ENCODE results near the gene RNF31. TPM values are rescaled to one million over a fixed set of nuclear protein-coding genes. Genes with fewer than 3 reads are reported as not detected.

RNF31 gene
- total and polyA plus RNA-seq, 2 of the 13 experiments (the other 11 are each of a cell fraction or from before 2014, with no cell fraction given), result 48.2 to 86.8 TPM

DNA sequence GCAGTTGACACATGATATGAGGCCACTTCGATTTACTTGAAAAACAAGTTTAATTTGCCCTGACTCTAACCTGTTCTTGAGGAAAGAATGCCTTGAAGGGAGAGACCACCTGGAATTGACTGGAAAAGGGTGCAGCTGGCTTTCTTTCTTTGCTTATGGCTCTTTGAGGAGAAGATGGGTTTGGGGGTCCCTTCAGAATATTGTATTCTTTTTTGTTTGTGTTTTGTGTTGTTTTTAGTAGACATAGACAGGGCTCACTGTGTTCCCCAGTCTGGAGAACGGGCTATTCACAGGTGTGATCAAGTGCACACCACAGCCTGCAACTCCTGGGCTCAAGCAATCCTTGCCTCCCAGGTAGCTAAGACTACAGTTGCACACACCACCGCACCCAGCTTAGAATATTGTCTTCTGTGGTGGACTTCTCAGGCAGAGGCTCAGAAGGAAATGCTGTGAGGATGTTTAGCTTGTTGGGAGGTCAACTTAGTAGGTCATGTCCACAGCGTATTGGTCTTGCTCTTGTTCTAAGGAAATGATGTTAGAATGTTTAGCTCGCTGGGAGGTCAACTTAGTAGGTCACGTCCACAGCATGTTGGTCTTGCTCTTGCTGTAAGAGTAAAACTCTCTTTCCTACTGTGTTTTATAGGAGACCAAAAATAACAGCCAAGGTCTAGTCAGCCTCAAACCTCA lies 31.0 kb upstream of the RNF31 start (continued):
- TF ChIP-seq, protein P1, sequence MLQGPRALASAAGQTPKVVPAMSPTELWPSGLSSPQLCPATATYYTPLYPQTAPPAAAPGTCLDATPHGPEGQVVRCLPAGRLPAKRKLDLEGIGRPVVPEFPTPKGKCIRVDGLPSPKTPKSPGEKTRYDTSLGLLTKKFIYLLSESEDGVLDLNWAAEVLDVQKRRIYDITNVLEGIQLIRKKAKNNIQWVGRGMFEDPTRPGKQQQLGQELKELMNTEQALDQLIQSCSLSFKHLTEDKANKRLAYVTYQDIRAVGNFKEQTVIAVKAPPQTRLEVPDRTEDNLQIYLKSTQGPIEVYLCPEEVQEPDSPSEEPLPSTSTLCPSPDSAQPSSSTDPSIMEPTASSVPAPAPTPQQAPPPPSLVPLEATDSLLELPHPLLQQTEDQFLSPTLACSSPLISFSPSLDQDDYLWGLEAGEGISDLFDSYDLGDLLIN (CRISPR knock-in tag; IDR thresholded peaks at IDR 0.05; ENCODE audit: borderline replicate concordance), result peak; percentile 15; the same call in 1 of the 2 replicates
- TF ChIP-seq DMTF1 (CRISPR knock-in tag; IDR thresholded peaks at IDR 0.05) (no peak), ZNF512B (CRISPR knock-in tag; IDR thresholded peaks at IDR 0.05; ENCODE audit: borderline replicate concordance) (peak; percentile 70; the same call in 1 of the 2 replicates), BCLAF1 (IDR thresholded peaks at IDR 0.05) (no peak), ZBTB20 (CRISPR knock-in tag; IDR thresholded peaks at IDR 0.05; ENCODE audit: borderline replicate concordance, low read depth) (peak; percentile 73; the same call in 1 of the 2 replicates), ZNF331 (CRISPR knock-in tag; IDR thresholded peaks at IDR 0.05) (no peak), ZNF607 (CRISPR knock-in tag; IDR thresholded peaks at IDR 0.05; ENCODE audit: borderline replicate concordance) (peak; percentile 51; the same call in 1 of the 2 replicates), HOXA3 (CRISPR knock-in tag; IDR thresholded peaks at IDR 0.05) (no peak), E2F1 (CRISPR knock-in tag; IDR thresholded peaks at IDR 0.05) (no peak), TMF1 (CRISPR knock-in tag; IDR thresholded peaks at IDR 0.05; ENCODE audit: low read depth) (peak; percentile 12; the same call in 1 of the 2 replicates)
- TF ChIP-seq, protein P2, sequence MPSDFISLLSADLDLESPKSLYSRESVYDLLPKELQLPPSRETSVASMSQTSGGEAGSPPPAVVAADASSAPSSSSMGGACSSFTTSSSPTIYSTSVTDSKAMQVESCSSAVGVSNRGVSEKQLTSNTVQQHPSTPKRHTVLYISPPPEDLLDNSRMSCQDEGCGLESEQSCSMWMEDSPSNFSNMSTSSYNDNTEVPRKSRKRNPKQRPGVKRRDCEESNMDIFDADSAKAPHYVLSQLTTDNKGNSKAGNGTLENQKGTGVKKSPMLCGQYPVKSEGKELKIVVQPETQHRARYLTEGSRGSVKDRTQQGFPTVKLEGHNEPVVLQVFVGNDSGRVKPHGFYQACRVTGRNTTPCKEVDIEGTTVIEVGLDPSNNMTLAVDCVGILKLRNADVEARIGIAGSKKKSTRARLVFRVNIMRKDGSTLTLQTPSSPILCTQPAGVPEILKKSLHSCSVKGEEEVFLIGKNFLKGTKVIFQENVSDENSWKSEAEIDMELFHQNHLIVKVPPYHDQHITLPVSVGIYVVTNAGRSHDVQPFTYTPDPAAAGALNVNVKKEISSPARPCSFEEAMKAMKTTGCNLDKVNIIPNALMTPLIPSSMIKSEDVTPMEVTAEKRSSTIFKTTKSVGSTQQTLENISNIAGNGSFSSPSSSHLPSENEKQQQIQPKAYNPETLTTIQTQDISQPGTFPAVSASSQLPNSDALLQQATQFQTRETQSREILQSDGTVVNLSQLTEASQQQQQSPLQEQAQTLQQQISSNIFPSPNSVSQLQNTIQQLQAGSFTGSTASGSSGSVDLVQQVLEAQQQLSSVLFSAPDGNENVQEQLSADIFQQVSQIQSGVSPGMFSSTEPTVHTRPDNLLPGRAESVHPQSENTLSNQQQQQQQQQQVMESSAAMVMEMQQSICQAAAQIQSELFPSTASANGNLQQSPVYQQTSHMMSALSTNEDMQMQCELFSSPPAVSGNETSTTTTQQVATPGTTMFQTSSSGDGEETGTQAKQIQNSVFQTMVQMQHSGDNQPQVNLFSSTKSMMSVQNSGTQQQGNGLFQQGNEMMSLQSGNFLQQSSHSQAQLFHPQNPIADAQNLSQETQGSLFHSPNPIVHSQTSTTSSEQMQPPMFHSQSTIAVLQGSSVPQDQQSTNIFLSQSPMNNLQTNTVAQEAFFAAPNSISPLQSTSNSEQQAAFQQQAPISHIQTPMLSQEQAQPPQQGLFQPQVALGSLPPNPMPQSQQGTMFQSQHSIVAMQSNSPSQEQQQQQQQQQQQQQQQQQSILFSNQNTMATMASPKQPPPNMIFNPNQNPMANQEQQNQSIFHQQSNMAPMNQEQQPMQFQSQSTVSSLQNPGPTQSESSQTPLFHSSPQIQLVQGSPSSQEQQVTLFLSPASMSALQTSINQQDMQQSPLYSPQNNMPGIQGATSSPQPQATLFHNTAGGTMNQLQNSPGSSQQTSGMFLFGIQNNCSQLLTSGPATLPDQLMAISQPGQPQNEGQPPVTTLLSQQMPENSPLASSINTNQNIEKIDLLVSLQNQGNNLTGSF (CRISPR knock-in tag; IDR thresholded peaks at IDR 0.05), result 0 out of 2 replicates have a peak, but pooled peaks have one; percentile 19

All from HepG2 (cell line).